ENCODE measurements around the gene ZDHHC14. TPM values are rescaled to one million over a fixed set of nuclear protein-coding genes. Genes with fewer than 3 reads are reported as not detected.
"Not testable (repeated sequence)": the region's sequence is repeated elsewhere in the genome, so short reads cannot be mapped to it uniquely, and the experiment has no call there.

Gene ZDHHC14
- total RNA-seq, 1 donor from 2014 or later: 26.1 TPM

DNA sequence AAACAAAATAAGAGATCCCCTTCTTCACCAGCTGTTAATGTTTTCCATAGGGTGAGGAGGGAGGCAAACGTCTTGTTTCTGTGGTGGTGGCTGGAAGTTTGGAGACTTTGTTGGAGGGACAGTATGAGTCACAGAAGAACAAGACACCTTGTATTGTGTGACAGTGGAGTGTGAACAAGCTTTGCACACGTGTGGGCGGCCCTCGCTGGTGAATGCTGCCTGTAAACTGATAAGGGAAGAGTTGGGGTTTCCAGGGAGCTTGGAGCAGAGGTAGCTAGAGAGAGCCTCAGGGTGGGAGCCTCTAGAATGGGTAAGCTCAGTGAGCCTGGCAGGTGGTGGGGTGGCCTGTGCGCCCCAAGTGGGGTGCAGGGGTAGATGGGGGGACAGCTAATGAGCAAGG is 78.3 kb downstream of the ZDHHC14 start:
- peaks cover 4% of the 10 kb centered on the region for H3K27me3 Mint-ChIP-seq (ENCODE audit: unreplicated experiment)
- H3K4me3 Mint-ChIP-seq (ENCODE audit: unreplicated experiment): no peak overlapping the region
- H3K36me3 Mint-ChIP-seq (ENCODE audit: low read depth, unreplicated experiment): no peaks in the 10 kb centered on the region
- no peak for TF ChIP-seq CTCF (IDR thresholded peaks at IDR 0.05; ENCODE audit: unreplicated experiment)
- H3K9me3 Mint-ChIP-seq (ENCODE audit: unreplicated experiment): no peaks in the 10 kb centered on the region
- H3K4me1 Mint-ChIP-seq (ENCODE audit: unreplicated experiment): peaks cover 48% of the 10 kb centered on the region
- H3K27ac Mint-ChIP-seq (ENCODE audit: unreplicated experiment): no peak overlapping the region
- no peak for DNase-seq (ENCODE audit: low spot score)

DNA sequence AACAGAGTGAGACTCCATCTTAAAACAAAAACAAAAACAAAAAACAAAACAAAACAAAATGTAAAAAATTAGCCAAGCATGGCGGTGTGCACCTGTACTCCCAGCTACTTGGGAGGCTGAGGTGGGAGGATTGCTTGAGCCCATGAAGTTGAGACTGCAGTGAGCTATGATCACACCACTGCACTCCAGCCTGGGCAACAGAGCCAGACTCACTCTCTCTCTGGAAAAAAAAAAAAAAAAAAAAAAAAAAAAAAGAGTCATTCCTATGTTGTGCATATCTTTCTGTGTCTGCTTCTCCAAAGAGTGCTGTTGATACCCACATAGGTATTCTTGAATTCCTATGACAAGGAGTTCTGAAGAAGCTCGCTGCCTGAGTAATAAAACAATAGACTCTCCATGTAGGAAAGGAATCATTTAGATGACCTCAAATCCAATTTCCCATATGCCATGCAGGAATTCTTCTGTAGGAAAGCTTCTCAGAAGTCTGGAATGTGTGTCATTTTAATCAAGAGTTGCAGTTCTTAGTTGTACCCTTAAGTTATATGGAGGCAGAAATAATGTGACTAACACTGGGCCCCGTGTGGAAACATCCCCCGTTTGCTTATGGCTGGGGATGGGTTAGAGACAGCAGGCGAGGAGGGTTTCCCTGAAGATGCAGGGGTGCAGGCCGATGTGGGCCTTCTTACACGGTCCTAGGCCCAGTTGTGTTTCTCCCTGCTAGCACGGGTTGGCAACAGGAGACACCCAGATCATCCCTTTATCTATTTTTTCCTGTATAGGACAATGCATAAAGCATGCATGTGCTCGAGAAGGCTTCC is 79.4 kb downstream of the ZDHHC14 start:
- no peaks in the 10 kb centered on the region for H3K9me3 Mint-ChIP-seq (ENCODE audit: unreplicated experiment)
- TF ChIP-seq CTCF (IDR thresholded peaks at IDR 0.05; ENCODE audit: unreplicated experiment): no peak
- H3K4me1 Mint-ChIP-seq (ENCODE audit: unreplicated experiment): peaks cover 42% of the 10 kb centered on the region
- no peak for DNase-seq (ENCODE audit: low spot score)
- H3K27ac Mint-ChIP-seq (ENCODE audit: unreplicated experiment): peak overlapping the region; percentile 24
- H3K36me3 Mint-ChIP-seq (ENCODE audit: low read depth, unreplicated experiment): no peaks in the 10 kb centered on the region
- no peak overlapping the region for H3K4me3 Mint-ChIP-seq (ENCODE audit: unreplicated experiment)
- H3K27me3 Mint-ChIP-seq (ENCODE audit: unreplicated experiment): peaks cover 4% of the 10 kb centered on the region

GRCh38 chr6:157461000-157461915 is 80.3 kb downstream of the ZDHHC14 start:
- TF ChIP-seq CTCF (IDR thresholded peaks at IDR 0.05; ENCODE audit: unreplicated experiment): no peak
- Mint-ChIP-seq H3K27ac (ENCODE audit: unreplicated experiment) (peak overlapping the region; percentile 24), H3K36me3 (ENCODE audit: low read depth, unreplicated experiment) (no peaks in the 10 kb centered on the region)

DNA sequence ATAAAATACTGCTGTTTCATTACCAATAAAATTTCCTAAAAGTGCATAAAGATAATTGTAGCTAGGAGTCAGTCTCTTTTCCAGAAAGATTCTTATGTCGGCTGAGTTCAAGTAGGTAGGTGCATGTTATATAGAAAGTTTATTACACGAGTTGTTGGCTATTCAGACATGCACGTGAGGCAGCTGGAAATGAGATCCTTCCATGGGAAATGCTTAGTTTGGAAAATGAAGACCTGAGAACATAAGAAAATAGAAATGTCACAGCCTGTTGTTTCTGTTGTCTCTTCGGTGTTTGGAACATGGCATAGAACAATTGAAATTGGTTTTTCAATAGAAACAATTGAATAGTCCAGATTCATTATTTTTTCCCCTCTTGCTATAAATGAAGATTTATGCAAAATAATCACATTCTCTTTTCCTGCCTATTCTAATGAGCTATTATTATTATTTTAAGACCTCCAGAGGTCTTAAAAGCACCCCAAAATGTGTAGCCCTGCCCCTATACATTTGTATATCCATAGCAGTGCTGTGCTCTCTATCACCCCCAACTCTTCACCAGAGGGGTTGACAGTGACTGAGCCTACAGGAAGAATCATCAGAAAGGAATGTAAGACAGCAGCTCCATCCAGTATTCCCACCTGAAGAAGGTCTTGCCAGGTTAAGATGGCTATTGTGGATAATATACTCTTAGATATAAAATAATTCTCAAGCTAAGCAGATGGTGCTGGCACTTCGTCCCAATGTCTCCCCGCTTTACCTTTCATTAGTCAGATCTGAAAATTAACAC is 82.2 kb downstream of the ZDHHC14 start:
- Mint-ChIP-seq H3K27ac (ENCODE audit: unreplicated experiment) (no peak overlapping the region), H3K4me3 (ENCODE audit: unreplicated experiment) (no peak overlapping the region), H3K4me1 (ENCODE audit: unreplicated experiment) (peaks cover 31% of the 10 kb centered on the region), H3K9me3 (ENCODE audit: unreplicated experiment) (no peaks in the 10 kb centered on the region), H3K36me3 (ENCODE audit: low read depth, unreplicated experiment) (no peaks in the 10 kb centered on the region), H3K27me3 (ENCODE audit: unreplicated experiment) (peaks cover 4% of the 10 kb centered on the region)
- DNase-seq (ENCODE audit: low spot score): no peak
- TF ChIP-seq CTCF (IDR thresholded peaks at IDR 0.05; ENCODE audit: unreplicated experiment): no peak

More at GRCh38 chr6:157461000-157461915, 80.3 kb downstream of the ZDHHC14 start:
- peak; percentile 23 for DNase-seq (ENCODE audit: low spot score)
- no peaks in the 10 kb centered on the region for H3K9me3 Mint-ChIP-seq (ENCODE audit: unreplicated experiment)
- no peak overlapping the region for H3K4me3 Mint-ChIP-seq (ENCODE audit: unreplicated experiment)
- H3K4me1 Mint-ChIP-seq (ENCODE audit: unreplicated experiment): peaks cover 35% of the 10 kb centered on the region
- peaks cover 4% of the 10 kb centered on the region for H3K27me3 Mint-ChIP-seq (ENCODE audit: unreplicated experiment)

DNA sequence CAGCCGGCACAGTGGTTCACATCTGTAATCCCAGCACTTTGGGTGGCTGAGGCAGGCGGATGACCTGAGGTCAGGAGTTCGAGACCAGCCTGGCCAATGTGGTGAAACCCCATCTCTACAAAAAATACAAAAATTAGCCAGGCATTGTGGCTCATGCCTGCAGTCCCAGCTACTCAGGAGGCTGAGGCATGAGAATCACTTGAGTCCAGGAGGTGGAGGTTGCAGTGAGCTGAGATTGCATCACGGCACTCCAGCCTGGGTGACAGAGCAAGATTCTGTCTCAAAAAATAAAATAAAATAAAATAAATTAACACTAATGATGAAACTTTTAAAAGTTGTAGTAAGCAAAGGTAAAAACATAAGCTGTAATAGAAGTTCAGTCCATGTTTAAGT is 82.7 kb downstream of the ZDHHC14 start:
- peaks cover 31% of the 10 kb centered on the region for H3K4me1 Mint-ChIP-seq (ENCODE audit: unreplicated experiment)
- H3K4me3 Mint-ChIP-seq (ENCODE audit: unreplicated experiment); H3K27ac Mint-ChIP-seq (ENCODE audit: unreplicated experiment); H3K36me3 Mint-ChIP-seq (ENCODE audit: low read depth, unreplicated experiment); H3K27me3 Mint-ChIP-seq (ENCODE audit: unreplicated experiment); DNase-seq (ENCODE audit: low spot score); H3K9me3 Mint-ChIP-seq (ENCODE audit: unreplicated experiment): not testable (repeated sequence)
